Measurements from ENCODE around the gene PCDHGA10.

GRCh38 chr5:141374627-141375026, 38.2 kb upstream of the PCDHGA10 start:
- TF ChIP-seq CTCF (IDR thresholded peaks at IDR 0.05) (no peak), EZH2 (IDR thresholded peaks at IDR 0.05) (no peak)
